ENCODE data around the gene COL27A1.
A peak's percentile ranks its signal among the peaks of the same experiment; 100 is the strongest.

Gene COL27A1

DNA sequence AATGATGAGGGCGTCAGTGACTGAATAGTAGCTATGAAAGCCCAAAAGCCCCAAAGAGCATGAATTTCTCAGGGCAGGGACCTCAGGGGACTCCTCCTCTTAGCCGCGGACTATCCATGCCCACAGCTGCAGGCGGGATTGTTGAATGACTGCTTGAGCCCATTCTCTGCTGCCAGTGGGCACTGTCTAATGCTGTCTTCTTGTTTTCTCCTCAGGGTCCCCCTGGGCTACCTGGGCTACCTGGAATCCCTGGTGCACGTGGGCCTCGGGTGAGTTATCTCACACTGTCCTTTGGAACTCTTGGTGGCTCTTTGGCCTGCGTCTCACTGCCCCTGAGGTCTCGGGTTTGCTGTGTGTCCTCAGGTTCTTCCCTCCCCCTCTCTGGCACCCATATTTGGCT is 22.7 kb downstream of the COL27A1 start:
- no peak for TF ChIP-seq SPI1 (IDR thresholded peaks at IDR 0.05; ENCODE audit: borderline replicate concordance, low read depth)
- no peak overlapping the region for H3K27ac ChIP-seq (replicated peaks)
- peaks cover 7% of the 10 kb centered on the region for H3K27me3 ChIP-seq (ENCODE audit: insufficient read depth, poor library complexity, severe bottlenecking)
- DNase-seq (ENCODE audit: low read depth in 1 of 2, low spot score in 1 of 2): no peak
- H3K4me3 ChIP-seq (replicated peaks; ENCODE audit: insufficient read depth, low read length): no peak overlapping the region

DNA sequence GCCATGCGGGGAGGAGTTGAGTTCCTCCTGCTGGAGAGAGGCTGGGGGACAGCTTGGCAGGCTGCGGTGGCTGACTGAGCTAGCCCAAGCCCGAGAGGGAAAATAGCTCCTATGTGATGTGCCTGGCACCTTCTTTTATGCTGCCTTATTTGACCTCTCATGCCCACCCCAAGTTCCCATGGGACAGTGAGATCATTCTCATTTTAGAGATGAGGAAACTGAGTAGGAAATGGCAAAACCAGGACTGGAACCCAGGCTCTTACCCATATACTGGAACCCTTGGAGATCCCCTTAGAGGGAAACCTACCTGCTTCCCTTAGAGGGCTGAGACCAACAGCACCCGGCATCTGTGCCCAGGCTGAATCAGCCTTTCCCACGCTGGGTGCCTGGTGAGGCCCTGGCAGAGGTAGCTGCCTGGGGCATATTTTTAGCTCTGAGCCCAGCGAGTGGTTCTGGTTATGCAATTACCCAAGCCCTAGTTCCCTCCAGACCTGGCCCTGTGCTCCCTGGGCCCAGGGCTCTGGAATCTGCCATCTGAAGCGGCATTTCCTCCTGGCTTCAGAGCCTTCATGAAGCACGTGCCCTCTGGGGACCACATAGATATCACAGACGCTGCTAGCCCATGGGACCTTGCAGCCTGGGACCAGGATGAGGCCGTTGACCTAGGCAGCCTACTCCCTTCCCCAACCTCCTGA is 23.6 kb downstream of the COL27A1 start:
- Histone ChIP-seq H3K27ac (replicated peaks) (no peak overlapping the region), H3K27me3 (ENCODE audit: insufficient read depth, poor library complexity, severe bottlenecking) (peaks cover 7% of the 10 kb centered on the region), H3K4me3 (replicated peaks; ENCODE audit: insufficient read depth, low read length) (no peak overlapping the region)
- DNase-seq (ENCODE audit: low read depth in 1 of 2, low spot score in 1 of 2): peak in 1 of 2 experiments; percentile 14
- no peak for TF ChIP-seq SPI1 (IDR thresholded peaks at IDR 0.05; ENCODE audit: borderline replicate concordance, low read depth)
- TF ChIP-seq, protein P1, sequence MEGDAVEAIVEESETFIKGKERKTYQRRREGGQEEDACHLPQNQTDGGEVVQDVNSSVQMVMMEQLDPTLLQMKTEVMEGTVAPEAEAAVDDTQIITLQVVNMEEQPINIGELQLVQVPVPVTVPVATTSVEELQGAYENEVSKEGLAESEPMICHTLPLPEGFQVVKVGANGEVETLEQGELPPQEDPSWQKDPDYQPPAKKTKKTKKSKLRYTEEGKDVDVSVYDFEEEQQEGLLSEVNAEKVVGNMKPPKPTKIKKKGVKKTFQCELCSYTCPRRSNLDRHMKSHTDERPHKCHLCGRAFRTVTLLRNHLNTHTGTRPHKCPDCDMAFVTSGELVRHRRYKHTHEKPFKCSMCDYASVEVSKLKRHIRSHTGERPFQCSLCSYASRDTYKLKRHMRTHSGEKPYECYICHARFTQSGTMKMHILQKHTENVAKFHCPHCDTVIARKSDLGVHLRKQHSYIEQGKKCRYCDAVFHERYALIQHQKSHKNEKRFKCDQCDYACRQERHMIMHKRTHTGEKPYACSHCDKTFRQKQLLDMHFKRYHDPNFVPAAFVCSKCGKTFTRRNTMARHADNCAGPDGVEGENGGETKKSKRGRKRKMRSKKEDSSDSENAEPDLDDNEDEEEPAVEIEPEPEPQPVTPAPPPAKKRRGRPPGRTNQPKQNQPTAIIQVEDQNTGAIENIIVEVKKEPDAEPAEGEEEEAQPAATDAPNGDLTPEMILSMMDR (IDR thresholded peaks at IDR 0.05; ENCODE audit: insufficient read depth, low read length): no peak
- TF ChIP-seq POLR2AphosphoS5 (IDR thresholded peaks at IDR 0.05; ENCODE audit: low read depth): no peak
- no peak for TF ChIP-seq GABPA (IDR thresholded peaks at IDR 0.05; ENCODE audit: low read depth)
- TF ChIP-seq, protein P2, sequence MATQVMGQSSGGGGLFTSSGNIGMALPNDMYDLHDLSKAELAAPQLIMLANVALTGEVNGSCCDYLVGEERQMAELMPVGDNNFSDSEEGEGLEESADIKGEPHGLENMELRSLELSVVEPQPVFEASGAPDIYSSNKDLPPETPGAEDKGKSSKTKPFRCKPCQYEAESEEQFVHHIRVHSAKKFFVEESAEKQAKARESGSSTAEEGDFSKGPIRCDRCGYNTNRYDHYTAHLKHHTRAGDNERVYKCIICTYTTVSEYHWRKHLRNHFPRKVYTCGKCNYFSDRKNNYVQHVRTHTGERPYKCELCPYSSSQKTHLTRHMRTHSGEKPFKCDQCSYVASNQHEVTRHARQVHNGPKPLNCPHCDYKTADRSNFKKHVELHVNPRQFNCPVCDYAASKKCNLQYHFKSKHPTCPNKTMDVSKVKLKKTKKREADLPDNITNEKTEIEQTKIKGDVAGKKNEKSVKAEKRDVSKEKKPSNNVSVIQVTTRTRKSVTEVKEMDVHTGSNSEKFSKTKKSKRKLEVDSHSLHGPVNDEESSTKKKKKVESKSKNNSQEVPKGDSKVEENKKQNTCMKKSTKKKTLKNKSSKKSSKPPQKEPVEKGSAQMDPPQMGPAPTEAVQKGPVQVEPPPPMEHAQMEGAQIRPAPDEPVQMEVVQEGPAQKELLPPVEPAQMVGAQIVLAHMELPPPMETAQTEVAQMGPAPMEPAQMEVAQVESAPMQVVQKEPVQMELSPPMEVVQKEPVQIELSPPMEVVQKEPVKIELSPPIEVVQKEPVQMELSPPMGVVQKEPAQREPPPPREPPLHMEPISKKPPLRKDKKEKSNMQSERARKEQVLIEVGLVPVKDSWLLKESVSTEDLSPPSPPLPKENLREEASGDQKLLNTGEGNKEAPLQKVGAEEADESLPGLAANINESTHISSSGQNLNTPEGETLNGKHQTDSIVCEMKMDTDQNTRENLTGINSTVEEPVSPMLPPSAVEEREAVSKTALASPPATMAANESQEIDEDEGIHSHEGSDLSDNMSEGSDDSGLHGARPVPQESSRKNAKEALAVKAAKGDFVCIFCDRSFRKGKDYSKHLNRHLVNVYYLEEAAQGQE (IDR thresholded peaks at IDR 0.05; ENCODE audit: insufficient replicate concordance, low read depth): no peak

DNA sequence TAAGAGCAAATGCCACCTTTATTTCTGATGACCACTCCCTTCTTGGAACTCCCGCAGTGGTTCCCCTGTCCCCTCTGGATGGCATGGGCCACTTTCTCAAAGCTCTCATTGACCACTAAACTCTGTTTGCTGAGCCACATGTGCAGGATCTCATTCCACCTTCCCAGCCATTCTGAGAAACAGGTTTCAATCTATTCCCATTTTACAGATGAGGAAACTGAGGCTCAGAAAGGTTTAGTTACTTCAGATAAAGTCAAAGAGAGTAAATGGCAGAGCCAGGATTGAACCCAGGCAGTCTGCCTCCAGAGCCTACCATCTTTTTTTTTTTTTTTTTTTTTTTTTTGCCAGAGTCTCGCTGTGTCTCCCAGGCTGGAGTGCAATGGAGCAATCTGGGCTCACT is 24.2 kb downstream of the COL27A1 start:
- H3K4me3 ChIP-seq (replicated peaks; ENCODE audit: insufficient read depth, low read length): no peak overlapping the region
- DNase-seq (ENCODE audit: low read depth in 1 of 2, low spot score in 1 of 2): no peak
- no peak overlapping the region for H3K27ac ChIP-seq (replicated peaks)
- peaks cover 7% of the 10 kb centered on the region for H3K27me3 ChIP-seq (ENCODE audit: insufficient read depth, poor library complexity, severe bottlenecking)
- TF ChIP-seq, protein P2 (IDR thresholded peaks at IDR 0.05; ENCODE audit: insufficient replicate concordance, low read depth): no peak
- no peak for TF ChIP-seq SPI1 (IDR thresholded peaks at IDR 0.05; ENCODE audit: borderline replicate concordance, low read depth)
- no peak for TF ChIP-seq POLR2AphosphoS5 (IDR thresholded peaks at IDR 0.05; ENCODE audit: low read depth)
- TF ChIP-seq GABPA (IDR thresholded peaks at IDR 0.05; ENCODE audit: low read depth): no peak
- TF ChIP-seq, protein P1 (IDR thresholded peaks at IDR 0.05; ENCODE audit: insufficient read depth, low read length): no peak

DNA sequence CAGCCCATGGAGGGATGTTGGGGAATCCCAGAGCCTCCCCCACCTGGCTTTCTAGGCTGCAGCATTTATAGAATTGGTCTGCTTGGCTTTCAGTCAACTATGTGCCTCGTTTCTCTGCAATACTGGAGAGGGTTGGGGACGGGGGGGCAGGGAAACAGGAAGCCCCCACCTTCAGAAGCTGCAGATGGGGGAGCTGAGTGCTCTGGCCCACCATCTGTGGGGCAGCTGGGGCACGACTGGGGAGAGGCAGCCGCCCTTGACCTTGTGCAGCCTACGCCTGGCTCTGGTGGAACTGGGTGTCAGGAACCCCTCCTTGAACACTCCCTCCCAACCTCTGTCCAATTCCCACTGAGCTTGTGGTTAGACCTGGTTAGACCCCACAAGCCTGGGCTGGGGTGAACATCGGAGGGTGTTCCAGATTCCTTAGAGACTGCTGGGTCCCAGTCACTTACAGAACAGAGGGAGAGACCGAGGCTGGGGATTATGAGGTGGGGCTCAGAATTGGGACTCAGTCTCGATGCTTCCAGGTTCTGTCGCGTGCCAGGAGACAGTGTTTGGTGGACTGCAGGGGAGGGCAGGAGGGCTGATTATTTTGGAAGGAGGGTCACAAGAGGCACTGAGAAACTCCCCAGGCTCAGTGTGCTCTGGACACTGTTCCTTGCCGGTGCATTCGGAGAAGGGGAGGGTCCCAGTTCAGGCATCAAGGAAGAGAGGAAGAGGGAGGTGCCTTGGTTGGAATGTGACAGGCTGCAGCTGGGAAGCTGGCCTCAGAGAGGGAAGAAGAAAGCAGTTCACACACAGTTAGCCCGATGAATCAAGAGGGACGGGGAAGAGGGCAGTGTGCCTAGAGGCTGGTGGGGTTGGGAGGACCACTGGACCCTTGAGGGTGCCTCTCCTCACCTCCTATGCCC is 25.6 kb downstream of the COL27A1 start:
- no peak overlapping the region for H3K4me3 ChIP-seq (replicated peaks; ENCODE audit: insufficient read depth, low read length)
- H3K27ac ChIP-seq (replicated peaks): no peak overlapping the region
- H3K27me3 ChIP-seq (ENCODE audit: insufficient read depth, poor library complexity, severe bottlenecking): peaks cover 7% of the 10 kb centered on the region
- TF ChIP-seq, protein P1 (IDR thresholded peaks at IDR 0.05; ENCODE audit: insufficient read depth, low read length): no peak
- TF ChIP-seq SPI1 (IDR thresholded peaks at IDR 0.05; ENCODE audit: borderline replicate concordance, low read depth) (no peak), GABPA (IDR thresholded peaks at IDR 0.05; ENCODE audit: low read depth) (no peak), POLR2AphosphoS5 (IDR thresholded peaks at IDR 0.05; ENCODE audit: low read depth) (no peak)
- TF ChIP-seq, protein P2 (IDR thresholded peaks at IDR 0.05; ENCODE audit: insufficient replicate concordance, low read depth): no peak
- DNase-seq (ENCODE audit: low read depth in 1 of 2, low spot score in 1 of 2): no peak
